Cardiac ventricle fibroblast (primary cell): ENCODE measurements around the gene NLRP10. TPM values are rescaled to one million over a fixed set of nuclear protein-coding genes. Genes with fewer than 3 reads are reported as not detected.

Experiments
- total RNA-seq: library from RNA; depleted of rRNA; stranded (reverse); fragments of >200 nt; gene quantifications from 2 replicates; pipeline ENCODE4 v1.2.3, GENCODE V29; 2015

Gene NLRP10, protein sequence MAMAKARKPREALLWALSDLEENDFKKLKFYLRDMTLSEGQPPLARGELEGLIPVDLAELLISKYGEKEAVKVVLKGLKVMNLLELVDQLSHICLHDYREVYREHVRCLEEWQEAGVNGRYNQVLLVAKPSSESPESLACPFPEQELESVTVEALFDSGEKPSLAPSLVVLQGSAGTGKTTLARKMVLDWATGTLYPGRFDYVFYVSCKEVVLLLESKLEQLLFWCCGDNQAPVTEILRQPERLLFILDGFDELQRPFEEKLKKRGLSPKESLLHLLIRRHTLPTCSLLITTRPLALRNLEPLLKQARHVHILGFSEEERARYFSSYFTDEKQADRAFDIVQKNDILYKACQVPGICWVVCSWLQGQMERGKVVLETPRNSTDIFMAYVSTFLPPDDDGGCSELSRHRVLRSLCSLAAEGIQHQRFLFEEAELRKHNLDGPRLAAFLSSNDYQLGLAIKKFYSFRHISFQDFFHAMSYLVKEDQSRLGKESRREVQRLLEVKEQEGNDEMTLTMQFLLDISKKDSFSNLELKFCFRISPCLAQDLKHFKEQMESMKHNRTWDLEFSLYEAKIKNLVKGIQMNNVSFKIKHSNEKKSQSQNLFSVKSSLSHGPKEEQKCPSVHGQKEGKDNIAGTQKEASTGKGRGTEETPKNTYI
- not detected in 2 replicates for total RNA-seq

DNA sequence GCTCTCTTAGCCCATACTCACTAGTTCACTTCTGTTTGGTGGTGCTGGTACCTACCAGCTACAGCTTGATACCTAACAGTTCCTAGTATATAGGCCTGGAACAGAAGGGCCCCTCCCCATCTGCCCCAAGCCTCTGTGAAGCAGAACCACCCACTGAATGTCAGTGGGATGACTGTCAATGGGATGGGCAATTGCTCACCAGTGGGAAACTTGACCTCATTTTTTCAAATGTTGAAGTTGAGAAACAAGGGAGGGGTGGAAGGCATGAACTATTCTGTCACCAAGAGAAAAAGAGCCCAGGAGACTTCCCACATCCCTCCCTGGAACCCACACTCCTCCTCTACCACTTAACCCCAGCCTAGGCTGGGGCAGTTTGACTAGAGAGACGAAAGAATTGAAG lies at the start of gene NLRP10:
TSS of gene NLRP10 (minus strand) at position 62 of the 400 bp plus-strand sequence. CDS start 1,952 bp downstream, outside the sequence.

DNA sequence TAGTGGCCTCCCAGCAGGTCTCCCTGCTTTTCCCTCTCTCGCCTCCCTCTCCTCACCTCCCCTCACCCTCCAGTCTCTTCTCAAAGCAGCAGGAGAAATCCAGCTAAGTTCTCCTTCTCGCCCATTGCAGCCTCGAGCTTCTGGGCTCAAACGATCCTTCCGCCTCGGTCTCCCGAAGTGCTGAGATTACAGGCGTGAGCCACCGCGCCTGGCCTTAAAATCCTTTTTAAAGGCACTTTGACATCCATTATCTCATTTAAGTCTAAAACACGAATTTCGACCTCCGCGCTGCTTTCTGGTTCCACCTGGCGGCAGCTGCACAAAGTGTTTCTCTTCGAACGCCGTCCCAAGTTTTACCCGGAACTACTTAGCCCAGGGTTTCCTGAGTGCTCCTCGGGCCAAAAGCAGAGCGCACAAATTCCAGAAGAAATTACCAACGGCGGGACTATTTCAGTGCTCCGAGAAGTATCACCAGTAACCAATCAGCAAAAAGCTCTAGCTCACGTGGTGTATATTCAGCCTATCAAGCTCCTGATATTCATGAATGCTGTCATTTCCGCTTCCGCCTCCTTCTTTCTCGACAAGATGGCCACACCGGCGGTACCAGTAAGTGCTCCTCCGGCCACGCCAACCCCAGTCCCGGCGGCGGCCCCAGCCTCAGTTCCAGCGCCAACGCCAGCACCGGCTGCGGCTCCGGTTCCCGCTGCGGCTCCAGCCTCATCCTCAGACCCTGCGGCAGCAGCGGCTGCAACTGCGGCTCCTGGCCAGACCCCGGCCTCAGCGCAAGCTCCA lies 21.7 kb upstream of the NLRP10 start, which contains the start of gene EIF3F:
TSS of gene EIF3F (plus strand) at position 570 of the 792 bp plus-strand sequence. CDS start at position 586, 16 bp downstream.

DNA sequence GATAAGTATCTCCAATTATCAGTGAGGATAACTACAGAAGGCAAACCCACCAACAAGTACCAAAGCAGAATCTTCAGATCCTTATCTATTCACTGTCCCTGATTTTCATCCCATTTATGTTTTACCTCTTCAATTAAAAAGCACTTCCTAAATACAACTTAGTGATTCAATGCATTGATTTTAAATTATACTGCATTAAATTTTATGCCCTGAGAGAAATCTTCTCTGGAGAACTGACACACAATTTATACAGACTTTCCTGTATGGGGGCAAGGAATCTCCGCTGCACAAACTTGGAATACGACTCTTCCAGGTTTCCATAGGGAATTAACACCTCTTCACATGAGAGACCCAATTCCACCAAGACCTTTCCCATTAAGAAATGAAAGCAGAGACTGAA lies 23.6 kb downstream of the NLRP10 start, which contains the start of gene OR10A3:
TSS of gene OR10A3 (minus strand) at position 101 of the 400 bp plus-strand sequence. CDS start 2,188 bp downstream, outside the sequence.

DNA sequence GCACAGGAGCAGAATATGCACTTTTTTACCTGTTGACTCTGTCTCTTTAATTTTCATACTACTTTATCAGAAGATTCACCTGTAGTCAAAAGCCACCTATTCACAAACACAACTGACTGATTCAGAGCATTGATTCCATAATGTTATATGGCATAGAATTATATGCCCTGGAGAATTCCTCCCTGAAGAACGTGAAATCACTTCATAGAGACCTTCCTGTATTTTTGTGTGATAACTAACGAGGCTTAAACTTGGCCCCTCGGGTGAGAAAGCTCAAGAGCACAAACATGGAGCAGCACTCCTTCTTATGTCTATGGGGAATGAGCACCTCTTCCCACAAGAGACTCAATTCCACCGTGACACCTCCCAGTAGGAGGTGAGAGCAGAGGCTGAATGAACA lies 34.1 kb downstream of the NLRP10 start, which contains the start of gene OR10A6:
TSS of gene OR10A6 (minus strand) at position 101 of the 400 bp plus-strand sequence. CDS start 2,606 bp downstream, outside the sequence.

Other genes with a start within 250 kb of the NLRP10 start
- gene OR5P2, start 168.5 kb downstream of the NLRP10 start, total RNA-seq = not detected in 2 replicates
- not detected in 2 replicates for gene OR5P3, start 134.6 kb downstream of the NLRP10 start, total RNA-seq
- gene OR10A6, start 34.2 kb downstream of the NLRP10 start, total RNA-seq = not detected in 2 replicates
- not detected in 2 replicates for gene OR10A3, start 23.7 kb downstream of the NLRP10 start, total RNA-seq
- gene EIF3F, start 21.9 kb upstream of the NLRP10 start, total RNA-seq = 259 and 264 TPM in 2 replicates
- gene TUB, start 115.8 kb upstream of the NLRP10 start, total RNA-seq = 7.6 and 10.9 TPM in 2 replicates
- not detected in 2 replicates for gene RIC3, start 203.6 kb upstream of the NLRP10 start, total RNA-seq